Calu3 (cell line): ENCODE data around the gene TMEM121. TPM values are rescaled to one million over a fixed set of nuclear protein-coding genes. Genes with fewer than 3 reads are reported as not detected.

Experiments
- BruUV-seq: library from RNA; stranded (reverse); fragments of 400-500 nt; replicated peaks from 2 replicates; lab custom pipeline; 2021; lab: Mats Ljungman, UMichigan
- CTCF ChIA-PET: fragments of 300-600 bp; sonication (Branson Sonifier 250); formaldehyde crosslinking; loops from one replicate; lab custom pipeline; 2022; ENCODE audit warnings: antibody characterized with exemption; lab: Charles Lee
- DNase-seq: peaks from one replicate; pipeline ENCODE4 v3.0.0; 2022
- H3K27ac Mint-ChIP-seq: one replicate; pipeline ENCODE4 v1.8.0; 2022; ENCODE audit warnings: mixed read lengths; ENCODE audit not compliant: unreplicated experiment
- H3K27me3 Mint-ChIP-seq: one replicate; pipeline ENCODE4 v1.8.0; 2022; ENCODE audit warnings: mixed read lengths; ENCODE audit not compliant: unreplicated experiment
- H3K36me3 Mint-ChIP-seq: one replicate; pipeline ENCODE4 v1.8.0; 2022; ENCODE audit warnings: mild to moderate bottlenecking, moderate library complexity, mixed read lengths; ENCODE audit not compliant: insufficient read depth, unreplicated experiment
- H3K4me1 Mint-ChIP-seq: one replicate; pipeline ENCODE4 v1.8.0; 2022; ENCODE audit warnings: mild to moderate bottlenecking, low read depth, mixed read lengths; ENCODE audit not compliant: unreplicated experiment
- H3K4me3 Mint-ChIP-seq: one replicate; pipeline ENCODE4 v1.8.0; 2022; ENCODE audit warnings: mild to moderate bottlenecking, low read depth, moderate library complexity, mixed read lengths; ENCODE audit not compliant: unreplicated experiment
- H3K9me3 Mint-ChIP-seq: one replicate; pipeline ENCODE4 v1.8.0; 2022; ENCODE audit warnings: low read depth, mixed read lengths; ENCODE audit not compliant: unreplicated experiment
- CTCF ChIP-seq: fragments of 200-600 bp; IDR thresholded peaks from one replicate; pipeline ENCODE4 v1.8.0; 2022; ENCODE audit warnings: antibody characterized with exemption; ENCODE audit not compliant: unreplicated experiment
- intact Hi-C: fragments of 100-400 bp; cut with micrococcal nuclease; formaldehyde crosslinking; loops from one replicate; pipeline ENCODE4 v1.10.0; 2022; ENCODE audit not compliant: unreplicated experiment
- total RNA-seq: library from RNA; stranded (reverse); gene quantifications from 2 replicates; pipeline ENCODE4 v1.2.3, GENCODE V29; 2022

TMEM121 gene
- total RNA-seq, 1 experiment from 2014 or later, result 0.38 TPM

GRCh38 chr14:105530285-105531087 is 4.1 kb downstream of the TMEM121 start:
- intact Hi-C loops, result no loop called here
- H3K4me1 Mint-ChIP-seq, result no peaks in the 10 kb centered on the region
- no peak for TF ChIP-seq CTCF
- no TSS peak for BruUV-seq
- H3K27ac Mint-ChIP-seq, result no peak overlapping the region
- CTCF ChIA-PET, result no interaction called here
- H3K4me3 Mint-ChIP-seq, result no peak overlapping the region
- no peak for DNase-seq
- peaks cover 22% of the 10 kb centered on the region for H3K36me3 Mint-ChIP-seq
- H3K27me3 Mint-ChIP-seq, result peaks cover 55% of the 10 kb centered on the region
- no peaks in the 10 kb centered on the region for H3K9me3 Mint-ChIP-seq

GRCh38 chr14:105531088-105531893 is 4.9 kb downstream of the TMEM121 start:
- intact Hi-C loops, result no loop called here
- DNase-seq, result no peak
- no peak for TF ChIP-seq CTCF
- BruUV-seq, result no TSS peak
- H3K9me3 Mint-ChIP-seq, result no peaks in the 10 kb centered on the region
- peaks cover 17% of the 10 kb centered on the region for H3K36me3 Mint-ChIP-seq
- H3K4me1 Mint-ChIP-seq, result no peaks in the 10 kb centered on the region
- H3K27ac Mint-ChIP-seq, result no peak overlapping the region
- H3K27me3 Mint-ChIP-seq, result peaks cover 56% of the 10 kb centered on the region
- H3K4me3 Mint-ChIP-seq, result no peak overlapping the region
- CTCF ChIA-PET, result interaction anchor here (0.7 kb wide), 1 partner anchor 305 kb away, joined by 3 read pairs; no protein-coding TSS in a partner anchor

- Mint-ChIP-seq H3K27ac (no peak overlapping the region), H3K27me3 (peaks cover 60% of the 10 kb centered on the region), H3K9me3 (no peaks in the 10 kb centered on the region), H3K36me3 (peaks cover 15% of the 10 kb centered on the region), H3K4me3 (no peak overlapping the region), H3K4me1 (no peaks in the 10 kb centered on the region)
- intact Hi-C loops, result no loop called here
- no peak for DNase-seq
- CTCF ChIA-PET, result interaction anchor here (0.7 to 1.2 kb wide), 2 partner anchors 51 to 306 kb away, joined by 3 to 4 read pairs; no protein-coding TSS in a partner anchor
- TF ChIP-seq CTCF, result no peak
- BruUV-seq, result no TSS peak
Observed at GRCh38 chr14:105531894-105532623, 5.7 kb downstream of the TMEM121 start.

- peaks cover 60% of the 10 kb centered on the region for H3K27me3 Mint-ChIP-seq
- DNase-seq, result peak; percentile 50
- H3K27ac Mint-ChIP-seq, result no peak overlapping the region
- intact Hi-C loops, result no loop called here
- CTCF ChIA-PET, result interaction anchor here (1.2 kb wide), 1 partner anchor 52 kb away, joined by 4 read pairs; no protein-coding TSS in a partner anchor
- no peak for TF ChIP-seq CTCF
- no TSS peak for BruUV-seq
- H3K4me3 Mint-ChIP-seq, result no peak overlapping the region
- no peaks in the 10 kb centered on the region for H3K9me3 Mint-ChIP-seq
- H3K4me1 Mint-ChIP-seq, result no peaks in the 10 kb centered on the region
- peaks cover 9% of the 10 kb centered on the region for H3K36me3 Mint-ChIP-seq
Observed at GRCh38 chr14:105532735-105533141, 6.4 kb downstream of the TMEM121 start.
